Measurements from ENCODE around the gene CCNF.
"Not testable (repeated sequence)": the region's sequence is repeated elsewhere in the genome, so short reads cannot be mapped to it uniquely, and the experiment has no call there.

CCNF gene

DNA sequence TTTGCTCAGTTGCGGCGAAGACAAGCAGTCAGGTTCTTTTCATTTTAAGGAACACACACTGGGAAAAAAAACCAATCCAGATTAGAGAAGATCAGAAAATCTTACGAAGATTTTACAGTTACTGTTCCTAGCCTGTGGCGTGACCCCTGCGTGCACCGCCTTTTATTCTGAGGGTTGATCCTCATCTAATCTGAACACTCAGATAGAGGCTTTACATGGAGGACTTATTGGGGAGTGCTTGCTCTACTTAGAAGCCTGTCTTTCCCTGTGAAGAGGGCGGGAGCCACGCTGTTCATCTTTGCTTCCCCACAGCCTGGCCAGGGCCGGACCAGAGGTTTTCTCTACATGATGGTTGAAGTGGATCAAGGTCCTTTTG, 47.1 kb downstream of the CCNF start:
- no peak overlapping the region for H3K4me3 ChIP-seq (ENCODE audit: low read depth, low read length)
- no peak overlapping the region for H3K27ac ChIP-seq
- TF ChIP-seq, protein P1, sequence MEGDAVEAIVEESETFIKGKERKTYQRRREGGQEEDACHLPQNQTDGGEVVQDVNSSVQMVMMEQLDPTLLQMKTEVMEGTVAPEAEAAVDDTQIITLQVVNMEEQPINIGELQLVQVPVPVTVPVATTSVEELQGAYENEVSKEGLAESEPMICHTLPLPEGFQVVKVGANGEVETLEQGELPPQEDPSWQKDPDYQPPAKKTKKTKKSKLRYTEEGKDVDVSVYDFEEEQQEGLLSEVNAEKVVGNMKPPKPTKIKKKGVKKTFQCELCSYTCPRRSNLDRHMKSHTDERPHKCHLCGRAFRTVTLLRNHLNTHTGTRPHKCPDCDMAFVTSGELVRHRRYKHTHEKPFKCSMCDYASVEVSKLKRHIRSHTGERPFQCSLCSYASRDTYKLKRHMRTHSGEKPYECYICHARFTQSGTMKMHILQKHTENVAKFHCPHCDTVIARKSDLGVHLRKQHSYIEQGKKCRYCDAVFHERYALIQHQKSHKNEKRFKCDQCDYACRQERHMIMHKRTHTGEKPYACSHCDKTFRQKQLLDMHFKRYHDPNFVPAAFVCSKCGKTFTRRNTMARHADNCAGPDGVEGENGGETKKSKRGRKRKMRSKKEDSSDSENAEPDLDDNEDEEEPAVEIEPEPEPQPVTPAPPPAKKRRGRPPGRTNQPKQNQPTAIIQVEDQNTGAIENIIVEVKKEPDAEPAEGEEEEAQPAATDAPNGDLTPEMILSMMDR (IDR thresholded peaks at IDR 0.05; ENCODE audit: low read depth, low read length, missing control alignments) = no peak
- DNase-seq = no peak
- no peaks in the 10 kb centered on the region for H3K36me3 ChIP-seq (replicated peaks)
- in situ Hi-C loops (cut with HindIII; ENCODE audit: low pct_ligation_motif_present, low sequenced_read_pairs) = no loop called here
- H3K27me3 ChIP-seq (replicated peaks) = no peaks in the 10 kb centered on the region

GRCh38 chr16:2476741-2477140, 47.5 kb downstream of the CCNF start:
- Histone ChIP-seq H3K36me3 (replicated peaks) (no peaks in the 10 kb centered on the region), H3K27me3 (replicated peaks) (no peaks in the 10 kb centered on the region), H3K4me3 (ENCODE audit: low read depth, low read length) (no peak overlapping the region), H3K27ac (no peak overlapping the region)
- no peak for DNase-seq
- TF ChIP-seq, protein P1 (IDR thresholded peaks at IDR 0.05; ENCODE audit: low read depth, low read length, missing control alignments) = no peak
- in situ Hi-C loops (cut with HindIII; ENCODE audit: low pct_ligation_motif_present, low sequenced_read_pairs) = no loop called here

- DNase-seq = no peak
- Histone ChIP-seq H3K4me3 (ENCODE audit: low read depth, low read length) (no peak overlapping the region), H3K27me3 (replicated peaks) (no peaks in the 10 kb centered on the region), H3K27ac (no peak overlapping the region), H3K36me3 (replicated peaks) (no peaks in the 10 kb centered on the region)
- TF ChIP-seq, protein P1 (IDR thresholded peaks at IDR 0.05; ENCODE audit: low read depth, low read length, missing control alignments) = no peak
- in situ Hi-C loops (cut with HindIII; ENCODE audit: low pct_ligation_motif_present, low sequenced_read_pairs) = no loop called here
Measured at GRCh38 chr16:2477327-2477726, 48.1 kb downstream of the CCNF start.

DNA sequence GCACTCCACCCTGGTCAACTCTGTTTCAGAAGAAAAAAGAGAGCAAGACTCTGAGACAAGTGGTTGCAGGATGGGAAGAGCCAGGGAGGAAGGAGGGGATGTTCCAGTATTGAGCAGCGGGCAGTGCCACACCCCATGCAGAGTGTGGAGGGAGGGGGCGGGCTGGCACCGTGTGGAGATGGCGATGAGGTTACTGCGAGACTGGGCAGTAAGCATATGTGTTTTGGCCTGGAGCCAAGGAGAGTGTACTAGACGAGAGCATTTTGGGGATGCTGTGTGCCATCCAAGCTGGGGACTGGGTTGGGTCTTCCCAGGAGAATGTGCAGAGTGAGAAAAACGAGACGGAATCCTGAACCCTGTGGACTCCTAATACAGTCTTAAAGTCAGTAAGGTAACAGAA, 49.0 kb downstream of the CCNF start:
- Histone ChIP-seq H3K36me3 (replicated peaks) (no peaks in the 10 kb centered on the region), H3K27me3 (replicated peaks) (no peaks in the 10 kb centered on the region), H3K4me3 (ENCODE audit: low read depth, low read length) (no peak overlapping the region), H3K27ac (no peak overlapping the region)
- DNase-seq = no peak
- TF ChIP-seq, protein P1 (IDR thresholded peaks at IDR 0.05; ENCODE audit: low read depth, low read length, missing control alignments) = no peak
- in situ Hi-C loops (cut with HindIII; ENCODE audit: low pct_ligation_motif_present, low sequenced_read_pairs) = no loop called here

GRCh38 chr16:2479996-2480395, 50.7 kb downstream of the CCNF start:
- in situ Hi-C loops (cut with HindIII; ENCODE audit: low pct_ligation_motif_present, low sequenced_read_pairs) = not testable (repeated sequence)

DNA sequence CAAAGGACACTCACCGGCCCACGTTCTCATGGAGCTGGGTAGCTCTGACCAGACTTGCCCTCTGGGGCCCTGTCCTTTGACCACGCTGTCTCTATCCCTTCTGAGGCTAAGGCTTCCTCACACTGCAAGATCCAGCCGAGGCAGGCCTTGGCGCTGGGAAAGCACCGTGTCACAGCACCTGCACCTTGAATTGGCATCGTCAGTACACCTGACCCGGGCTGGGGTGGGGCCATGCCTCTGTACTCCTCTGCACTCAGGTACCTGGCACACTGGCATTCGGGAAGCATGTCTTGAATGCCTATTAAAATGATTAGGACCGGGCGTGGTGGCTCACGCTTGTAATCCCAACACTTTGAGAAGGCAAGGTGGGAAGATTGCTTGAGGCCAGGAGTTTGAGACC, 51.7 kb downstream of the CCNF start:
- Histone ChIP-seq H3K27me3 (replicated peaks) (no peaks in the 10 kb centered on the region), H3K27ac (no peak overlapping the region), H3K36me3 (replicated peaks) (no peaks in the 10 kb centered on the region), H3K4me3 (ENCODE audit: low read depth, low read length) (no peak overlapping the region)
- TF ChIP-seq, protein P1 (IDR thresholded peaks at IDR 0.05; ENCODE audit: low read depth, low read length, missing control alignments) = no peak
- DNase-seq = no peak
- in situ Hi-C loops (cut with HindIII; ENCODE audit: low pct_ligation_motif_present, low sequenced_read_pairs) = no loop called here

More at GRCh38 chr16:2479996-2480395, 50.7 kb downstream of the CCNF start:
- H3K27me3 ChIP-seq (replicated peaks); H3K4me3 ChIP-seq (ENCODE audit: low read depth, low read length); H3K36me3 ChIP-seq (replicated peaks); H3K27ac ChIP-seq; DNase-seq: not testable (repeated sequence)
